ENCODE data around the gene IL24.

Gene IL24

GRCh38 chr1:206951318-206952100 lies 54.3 kb downstream of the IL24 start:
- H3K36me3 ChIP-seq, result no peaks in the 10 kb centered on the region
- no peak for TF ChIP-seq CTCF (IDR thresholded peaks at IDR 0.05)
- no peak overlapping the region for H3K4me3 ChIP-seq (ENCODE audit: low read depth in 1 of 2, low read length in 1 of 2)
- peaks cover 32% of the 10 kb centered on the region for H3K27me3 ChIP-seq
- H3K27ac ChIP-seq, result no peak overlapping the region
- H3K9me3 ChIP-seq, result no peaks in the 10 kb centered on the region
- H3K4me1 ChIP-seq (ENCODE audit: control insufficient read depth in 1 of 2, insufficient read depth in 1 of 2, low read depth in 1 of 2, low read length in 1 of 2), result no peaks in the 10 kb centered on the region

GRCh38 chr1:206952171-206952570 lies 54.9 kb downstream of the IL24 start:
- H3K9me3 ChIP-seq, result no peaks in the 10 kb centered on the region
- H3K4me3 ChIP-seq (ENCODE audit: low read depth in 1 of 2, low read length in 1 of 2), result no peak overlapping the region
- no peak overlapping the region for H3K27ac ChIP-seq
- no peaks in the 10 kb centered on the region for H3K4me1 ChIP-seq (ENCODE audit: control insufficient read depth in 1 of 2, insufficient read depth in 1 of 2, low read depth in 1 of 2, low read length in 1 of 2)
- H3K36me3 ChIP-seq, result no peaks in the 10 kb centered on the region
- no peak for TF ChIP-seq CTCF (IDR thresholded peaks at IDR 0.05)
- H3K27me3 ChIP-seq, result peaks cover 32% of the 10 kb centered on the region

- Histone ChIP-seq H3K27ac (no peak overlapping the region), H3K27me3 (peaks cover 39% of the 10 kb centered on the region), H3K4me3 (ENCODE audit: low read depth in 1 of 2, low read length in 1 of 2) (no peak overlapping the region), H3K36me3 (no peaks in the 10 kb centered on the region), H3K4me1 (ENCODE audit: control insufficient read depth in 1 of 2, insufficient read depth in 1 of 2, low read depth in 1 of 2, low read length in 1 of 2) (no peaks in the 10 kb centered on the region), H3K9me3 (no peaks in the 10 kb centered on the region)
- TF ChIP-seq CTCF (IDR thresholded peaks at IDR 0.05), result no peak
Measured at GRCh38 chr1:206953126-206953525, 55.9 kb downstream of the IL24 start.

GRCh38 chr1:206953626-206954025 lies 56.4 kb downstream of the IL24 start:
- Histone ChIP-seq H3K27ac (no peak overlapping the region), H3K27me3 (peaks cover 38% of the 10 kb centered on the region), H3K9me3 (no peaks in the 10 kb centered on the region), H3K4me1 (ENCODE audit: control insufficient read depth in 1 of 2, insufficient read depth in 1 of 2, low read depth in 1 of 2, low read length in 1 of 2) (no peaks in the 10 kb centered on the region), H3K36me3 (no peaks in the 10 kb centered on the region), H3K4me3 (ENCODE audit: low read depth in 1 of 2, low read length in 1 of 2) (no peak overlapping the region)
- TF ChIP-seq CTCF (IDR thresholded peaks at IDR 0.05), result no peak
